ENCODE results near the gene UBTF.

UBTF gene

GRCh38 chr17:44193326-44194084, 26.0 kb downstream of the UBTF start:
- no peak for DNase-seq

- DNase-seq = no peak
Measured at GRCh38 chr17:44192750-44193149, 26.7 kb downstream of the UBTF start.

GRCh38 chr17:44191941-44192496, 27.5 kb downstream of the UBTF start:
- no peak for DNase-seq

GRCh38 chr17:44191369-44191768, 28.1 kb downstream of the UBTF start:
- DNase-seq = no peak

GRCh38 chr17:44190481-44190880, 29.0 kb downstream of the UBTF start:
- DNase-seq = no peak

- DNase-seq = no peak
Measured at GRCh38 chr17:44188576-44189403, 30.7 kb downstream of the UBTF start.

- DNase-seq = no peak
Measured at GRCh38 chr17:44187131-44187899, 32.2 kb downstream of the UBTF start.

- peak; percentile 99 for DNase-seq
Measured at GRCh38 chr17:44186307-44187130, 33.0 kb downstream of the UBTF start, which contains the start of gene TMUB2. TSS of gene TMUB2 (plus strand) at chr17:44186972. CDS start at chr17:44187709, 737 bp downstream.

- no peak for DNase-seq
Measured at GRCh38 chr17:44184212-44184810, 35.2 kb downstream of the UBTF start.

GRCh38 chr17:44183024-44183423, 36.5 kb downstream of the UBTF start:
- no peak for DNase-seq

- DNase-seq = no peak
Measured at GRCh38 chr17:44178133-44178532, 41.3 kb downstream of the UBTF start.

- no peak for DNase-seq
Measured at GRCh38 chr17:44177640-44178039, 41.8 kb downstream of the UBTF start.

- no peak for DNase-seq
Measured at GRCh38 chr17:44176671-44177501, 42.6 kb downstream of the UBTF start.

- DNase-seq = no peak
Measured at GRCh38 chr17:44176257-44176656, 43.2 kb downstream of the UBTF start.

GRCh38 chr17:44174427-44174826, 45.0 kb downstream of the UBTF start:
- no peak for DNase-seq

- no peak for DNase-seq
Measured at GRCh38 chr17:44171931-44172455, 47.5 kb downstream of the UBTF start.

GRCh38 chr17:44170499-44171201, 48.8 kb downstream of the UBTF start, which contains the start of gene ASB16:
TSS of gene ASB16 (plus strand) at chr17:44170704. CDS start at chr17:44170790, 86 bp downstream.
- no peak for DNase-seq

GRCh38 chr17:44170135-44170498, 49.4 kb downstream of the UBTF start:
- no peak for DNase-seq

GRCh38 chr17:44167181-44167861, 52.2 kb downstream of the UBTF start:
- DNase-seq = no peak

Data from activated effector memory CD4-positive, alpha-beta T cell treated with Interleukin-2 at 50 U/mL for 16 hours (primary cell).